Kidney tubule cell (primary cell): ENCODE data around the gene PPARD.
"Not testable (repeated sequence)": the region's sequence is repeated elsewhere in the genome, so short reads cannot be mapped to it uniquely, and the experiment has no call there.

Experiments used
- DNase-seq: peaks from one replicate; pipeline ENCODE4 v3.0.0-alpha.2; 2018; ENCODE audit warnings: low spot score

The PPARD gene

GRCh38 chr6:35406711-35407485 is 64.5 kb downstream of the PPARD start:
- DNase-seq: no peak

- no peak for DNase-seq
Observed at GRCh38 chr6:35409245-35409644, 66.9 kb downstream of the PPARD start.

- DNase-seq: peak; percentile 62
Observed at GRCh38 chr6:35410131-35410530, 67.8 kb downstream of the PPARD start.

- no peak for DNase-seq
Observed at GRCh38 chr6:35411066-35411465, 68.7 kb downstream of the PPARD start.

GRCh38 chr6:35412102-35412501 is 69.7 kb downstream of the PPARD start:
- DNase-seq: no peak

- no peak for DNase-seq
Observed at GRCh38 chr6:35413911-35414310, 71.6 kb downstream of the PPARD start.

- peak; percentile 76 for DNase-seq
Observed at GRCh38 chr6:35415065-35415891, 72.9 kb downstream of the PPARD start.

- DNase-seq: no peak
Observed at GRCh38 chr6:35417979-35418661, 75.8 kb downstream of the PPARD start.

- DNase-seq: no peak
Observed at GRCh38 chr6:35419417-35419816, 77.1 kb downstream of the PPARD start.

- no peak for DNase-seq
Observed at GRCh38 chr6:35419961-35420360, 77.6 kb downstream of the PPARD start.

- DNase-seq: peak; percentile 65
Observed at GRCh38 chr6:35425284-35425683, 82.9 kb downstream of the PPARD start.

GRCh38 chr6:35426074-35426473 is 83.7 kb downstream of the PPARD start:
- DNase-seq: no peak

GRCh38 chr6:35427435-35427834 is 85.1 kb downstream of the PPARD start:
- DNase-seq: no peak

- no peak for DNase-seq
Observed at GRCh38 chr6:35427851-35428321, 85.5 kb downstream of the PPARD start.

- no peak for DNase-seq
Observed at GRCh38 chr6:35428421-35429149, 86.2 kb downstream of the PPARD start.

- DNase-seq: no peak
Observed at GRCh38 chr6:35429463-35429862, 87.1 kb downstream of the PPARD start.

- DNase-seq: no peak
Observed at GRCh38 chr6:35432291-35432690, 89.9 kb downstream of the PPARD start.

- DNase-seq: not testable (repeated sequence)
Observed at GRCh38 chr6:35432702-35433101, 90.3 kb downstream of the PPARD start.

GRCh38 chr6:35435074-35435837 is 92.9 kb downstream of the PPARD start:
- no peak for DNase-seq

GRCh38 chr6:35436071-35436857 is 93.9 kb downstream of the PPARD start:
- no peak for DNase-seq
